LNCaP clone FGC (cell line): ENCODE data around the gene PHACTR3.

Experiments used
- DNase-seq: peaks from one replicate; pipeline ENCODE4 v3.0.0-alpha.2; 2011; ENCODE audit warnings: low read depth
- H3K4me3 ChIP-seq: 2 replicates; pipeline ENCODE4 v1.5.1; 2011; ENCODE audit warnings: mild to moderate bottlenecking, low read depth, low read length, control low read depth
- TF ChIP-seq, protein P1 (sequence below): IDR thresholded peaks from 2 replicates; pipeline ENCODE4 v1.5.1; 2012; ENCODE audit warnings: mild to moderate bottlenecking; ENCODE audit not compliant: control insufficient read depth, insufficient read depth; ENCODE audit errors: extremely low read depth

PHACTR3 gene

DNA sequence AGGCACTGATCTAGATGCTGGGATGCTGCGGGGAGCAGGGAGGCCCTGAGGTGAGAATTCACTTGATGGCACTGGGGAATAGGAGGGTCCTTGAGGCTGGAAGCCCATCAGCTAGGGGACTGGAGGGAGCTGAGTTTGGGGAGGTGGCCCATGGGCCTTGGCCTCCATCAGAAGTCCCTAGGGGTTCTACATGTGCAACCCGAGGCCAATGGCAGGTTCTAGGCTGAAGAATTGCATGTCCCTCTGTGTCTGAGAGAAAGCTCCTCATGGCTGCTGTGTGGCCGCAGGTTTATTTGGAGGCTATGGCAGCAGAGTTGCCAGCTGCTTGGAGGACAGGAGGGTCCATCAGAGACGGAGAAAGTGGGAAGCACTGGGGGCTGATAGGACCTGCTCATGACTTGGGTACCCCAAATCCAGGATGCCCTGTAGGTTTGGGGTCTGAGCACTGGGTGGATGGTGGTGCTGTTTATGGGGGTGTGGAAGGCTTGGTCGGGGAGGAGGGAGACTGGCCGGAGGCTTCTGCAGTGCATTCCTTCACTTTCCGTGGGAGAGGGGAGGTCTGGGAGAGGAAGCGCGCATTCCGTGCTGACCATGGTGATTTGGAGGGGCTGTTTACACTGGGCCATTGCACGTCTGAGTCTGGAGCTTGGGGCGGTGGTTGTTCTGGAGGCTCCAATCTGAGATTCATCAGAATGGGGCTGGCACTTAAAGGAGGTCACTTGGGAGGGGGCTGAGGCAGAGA, 24.8 kb upstream of the PHACTR3 start:
- no peak overlapping the region for H3K4me3 ChIP-seq
- DNase-seq = no peak
- TF ChIP-seq, protein P1, sequence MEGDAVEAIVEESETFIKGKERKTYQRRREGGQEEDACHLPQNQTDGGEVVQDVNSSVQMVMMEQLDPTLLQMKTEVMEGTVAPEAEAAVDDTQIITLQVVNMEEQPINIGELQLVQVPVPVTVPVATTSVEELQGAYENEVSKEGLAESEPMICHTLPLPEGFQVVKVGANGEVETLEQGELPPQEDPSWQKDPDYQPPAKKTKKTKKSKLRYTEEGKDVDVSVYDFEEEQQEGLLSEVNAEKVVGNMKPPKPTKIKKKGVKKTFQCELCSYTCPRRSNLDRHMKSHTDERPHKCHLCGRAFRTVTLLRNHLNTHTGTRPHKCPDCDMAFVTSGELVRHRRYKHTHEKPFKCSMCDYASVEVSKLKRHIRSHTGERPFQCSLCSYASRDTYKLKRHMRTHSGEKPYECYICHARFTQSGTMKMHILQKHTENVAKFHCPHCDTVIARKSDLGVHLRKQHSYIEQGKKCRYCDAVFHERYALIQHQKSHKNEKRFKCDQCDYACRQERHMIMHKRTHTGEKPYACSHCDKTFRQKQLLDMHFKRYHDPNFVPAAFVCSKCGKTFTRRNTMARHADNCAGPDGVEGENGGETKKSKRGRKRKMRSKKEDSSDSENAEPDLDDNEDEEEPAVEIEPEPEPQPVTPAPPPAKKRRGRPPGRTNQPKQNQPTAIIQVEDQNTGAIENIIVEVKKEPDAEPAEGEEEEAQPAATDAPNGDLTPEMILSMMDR = no peak

GRCh38 chr20:59580146-59580946, 24.0 kb upstream of the PHACTR3 start:
- no peak overlapping the region for H3K4me3 ChIP-seq
- no peak for DNase-seq
- TF ChIP-seq, protein P1 = no peak

DNA sequence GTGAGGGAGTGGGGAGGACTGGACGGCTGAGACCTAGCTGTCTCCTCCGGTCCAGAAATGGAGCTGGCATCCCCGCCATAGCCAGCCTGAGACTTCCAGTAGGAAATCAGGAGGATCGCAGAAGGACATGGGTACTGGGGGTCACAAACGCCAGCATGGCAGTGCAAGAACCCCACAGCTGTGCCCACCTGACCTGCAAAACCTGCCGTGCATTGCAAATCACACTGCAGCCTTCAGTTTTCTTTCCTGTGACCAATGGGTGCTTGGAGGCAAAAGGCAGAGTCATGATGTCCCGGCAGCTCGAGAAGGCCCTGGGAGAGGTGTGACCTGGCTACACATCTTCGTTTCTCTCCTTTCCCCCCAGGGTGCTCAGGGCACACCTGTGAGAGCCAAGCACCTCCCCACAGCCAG, 23.3 kb upstream of the PHACTR3 start:
- DNase-seq = no peak
- TF ChIP-seq, protein P1 = no peak
- no peak overlapping the region for H3K4me3 ChIP-seq

- TF ChIP-seq, protein P1 = no peak
- no peak for DNase-seq
- H3K4me3 ChIP-seq = no peak overlapping the region
Observed at GRCh38 chr20:59581993-59582679, 22.2 kb upstream of the PHACTR3 start.

DNA sequence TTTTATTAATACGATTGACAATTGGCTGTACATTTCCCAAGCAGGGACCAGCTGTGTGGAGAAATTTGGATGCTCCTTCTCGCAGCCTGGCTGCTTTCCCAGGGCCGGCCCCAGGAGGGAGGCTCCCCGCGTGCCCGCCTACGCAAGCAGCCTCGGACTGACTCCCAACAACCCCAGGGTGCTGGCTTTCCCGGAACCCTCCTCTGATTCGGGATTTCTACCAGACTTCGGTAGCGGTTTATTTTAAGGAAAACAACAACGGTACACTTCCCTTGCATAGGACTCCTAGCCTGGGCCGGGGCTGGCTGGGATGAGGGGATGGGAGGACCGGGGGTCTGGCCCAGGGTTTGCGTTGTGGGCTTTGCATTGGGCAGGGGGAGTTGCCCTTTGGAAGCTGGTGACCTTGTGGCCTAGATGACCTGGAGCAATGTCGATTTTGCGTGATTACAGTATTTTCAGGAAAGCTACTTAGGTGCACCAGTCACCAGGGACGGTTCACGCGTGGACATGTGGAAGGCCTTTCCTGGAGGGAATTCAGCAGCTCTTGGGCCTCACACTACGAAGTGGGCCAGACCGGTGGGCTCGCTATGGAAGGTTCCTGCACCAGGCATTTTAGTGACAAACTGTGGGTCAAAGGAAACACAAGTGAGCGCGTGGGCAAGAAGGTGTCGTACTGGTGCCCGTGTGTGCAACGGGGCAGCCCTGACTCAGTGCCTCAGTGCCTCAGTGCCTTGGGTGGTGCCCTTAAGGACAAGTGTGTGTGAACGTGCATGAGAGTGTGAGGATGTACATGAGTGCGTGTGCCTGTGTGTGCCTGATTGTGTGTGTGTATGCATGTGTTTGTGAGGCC, 20.7 kb upstream of the PHACTR3 start:
- TF ChIP-seq, protein P1 = no peak
- no peak overlapping the region for H3K4me3 ChIP-seq
- DNase-seq = no peak

DNA sequence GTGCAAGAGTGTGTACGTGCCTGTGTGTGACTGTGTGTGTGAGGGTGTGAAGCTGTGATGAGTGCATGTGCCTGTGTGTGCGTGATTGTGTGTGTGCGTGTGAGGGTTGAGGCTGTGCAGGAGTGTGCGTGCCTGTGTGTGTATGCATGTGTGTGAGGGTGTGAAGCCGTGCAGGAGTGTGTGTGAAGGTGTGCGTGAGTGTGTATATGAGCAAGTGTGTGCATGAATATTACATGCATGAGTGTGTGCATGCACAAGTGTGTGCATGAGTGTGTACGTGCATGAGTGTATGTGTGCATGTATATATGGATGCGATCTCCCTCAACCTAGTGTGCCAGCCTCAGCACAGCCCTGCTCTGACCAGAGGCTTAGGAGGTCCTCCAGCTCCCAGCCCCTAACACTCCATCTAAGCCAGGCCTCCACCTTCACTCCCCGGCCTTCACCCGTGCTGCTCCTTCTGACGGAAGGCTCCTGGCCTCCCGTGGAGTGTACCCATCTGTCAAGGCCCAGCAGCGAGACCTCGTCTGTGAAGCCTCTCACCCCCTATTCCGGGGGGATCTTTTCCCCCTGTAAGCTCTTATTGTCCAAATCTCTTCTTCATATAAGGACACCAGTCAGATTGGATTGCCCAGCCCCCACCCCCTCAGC, 19.9 kb upstream of the PHACTR3 start:
- TF ChIP-seq, protein P1 = no peak
- H3K4me3 ChIP-seq = no peak overlapping the region
- no peak for DNase-seq
